GM10266 (cell line): ENCODE measurements around the gene ZNF787.
A peak's percentile ranks its signal among the peaks of the same experiment; 100 is the strongest.

Experiments
- DNase-seq: peaks from one replicate; pipeline ENCODE4 v3.0.0; 2012; ENCODE audit errors: extremely low spot score
- CTCF ChIP-seq: IDR thresholded peaks from 2 replicates; pipeline ENCODE4 v1.5.1; 2012; ENCODE audit warnings: mild to moderate bottlenecking, low read depth; ENCODE audit not compliant: control insufficient read depth, insufficient read depth; ENCODE audit errors: missing control alignments

ZNF787 gene

DNA sequence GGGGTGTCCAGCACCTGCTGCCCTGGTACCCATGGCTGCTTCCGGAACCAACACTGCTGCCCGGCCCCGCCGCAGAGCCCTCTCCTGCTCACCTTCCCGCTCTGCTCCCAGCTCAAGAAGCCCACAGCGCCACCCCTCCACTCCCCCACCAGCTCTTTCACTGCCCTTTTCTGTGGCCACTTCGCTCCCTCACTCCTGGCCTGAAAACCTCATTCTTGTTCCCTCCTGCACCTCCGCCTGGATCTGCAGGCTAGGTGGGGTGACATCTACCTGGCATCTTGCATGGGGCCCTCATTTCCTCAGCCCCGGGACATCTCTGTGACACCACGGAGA, 6.4 kb downstream of the ZNF787 start:
- TF ChIP-seq CTCF: no peak
- DNase-seq: no peak

DNA sequence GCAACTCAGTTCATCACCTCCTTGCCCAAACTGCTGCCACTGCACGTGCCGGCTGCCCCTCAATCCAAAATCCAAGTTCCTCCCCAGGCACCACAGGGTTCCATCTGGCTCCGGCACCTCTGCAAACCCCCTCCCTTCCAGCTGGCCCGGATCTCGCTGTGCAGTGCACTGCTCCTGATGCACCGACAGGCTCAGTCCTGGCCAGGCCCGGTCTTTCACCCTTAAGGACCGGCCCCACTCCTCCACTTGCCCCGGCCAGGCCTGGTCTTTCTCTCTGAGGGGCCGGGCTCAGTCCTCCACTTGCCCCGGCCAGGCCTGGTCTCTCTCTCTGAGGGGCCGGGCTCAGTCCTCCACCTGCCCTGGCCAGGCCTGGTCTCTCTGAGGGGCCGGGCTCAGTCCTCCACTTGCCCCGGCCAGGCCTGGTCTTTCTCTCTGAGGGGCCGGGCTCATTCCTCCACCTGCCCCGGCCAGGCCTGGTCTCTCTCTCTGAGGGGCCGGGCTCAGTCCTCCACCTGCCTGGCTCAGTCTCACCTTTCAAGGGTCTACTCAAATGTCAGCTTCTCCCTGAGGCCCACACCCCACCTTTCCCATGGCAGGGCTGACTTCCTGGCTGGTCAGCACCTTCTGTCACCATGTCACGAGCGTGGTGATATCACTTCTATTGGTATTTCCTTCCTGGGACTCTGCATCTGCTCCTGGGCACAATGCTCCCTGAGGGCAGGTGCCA, 6.9 kb downstream of the ZNF787 start:
- no peak for TF ChIP-seq CTCF
- no peak for DNase-seq

- DNase-seq: peak; percentile 27
Observed at GRCh38 chr19:56113074-56113632, 7.9 kb downstream of the ZNF787 start.

DNA sequence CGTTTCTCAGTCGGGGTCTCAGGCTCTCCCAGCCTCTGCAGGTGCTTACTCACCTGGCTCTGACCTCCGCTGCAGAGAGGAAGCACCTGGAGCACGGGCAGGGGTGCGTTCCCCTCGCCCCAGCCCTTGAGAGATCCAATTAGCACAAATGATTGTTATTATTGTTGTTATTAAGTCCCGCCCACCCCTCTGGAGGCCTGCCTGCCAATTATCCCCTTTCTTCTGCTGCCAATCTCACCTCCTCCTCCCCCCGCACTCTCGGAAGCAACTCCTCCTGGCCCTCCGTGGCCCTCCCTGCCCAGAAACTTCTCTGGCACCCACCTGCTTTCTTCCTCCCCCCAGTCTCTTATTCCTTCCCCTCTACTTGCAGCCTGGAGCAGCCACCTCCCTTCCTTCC, 8.8 kb downstream of the ZNF787 start:
- DNase-seq: peak; percentile 30
- TF ChIP-seq CTCF: no peak

More at GRCh38 chr19:56113074-56113632, 7.9 kb downstream of the ZNF787 start:
- TF ChIP-seq CTCF: no peak

DNA sequence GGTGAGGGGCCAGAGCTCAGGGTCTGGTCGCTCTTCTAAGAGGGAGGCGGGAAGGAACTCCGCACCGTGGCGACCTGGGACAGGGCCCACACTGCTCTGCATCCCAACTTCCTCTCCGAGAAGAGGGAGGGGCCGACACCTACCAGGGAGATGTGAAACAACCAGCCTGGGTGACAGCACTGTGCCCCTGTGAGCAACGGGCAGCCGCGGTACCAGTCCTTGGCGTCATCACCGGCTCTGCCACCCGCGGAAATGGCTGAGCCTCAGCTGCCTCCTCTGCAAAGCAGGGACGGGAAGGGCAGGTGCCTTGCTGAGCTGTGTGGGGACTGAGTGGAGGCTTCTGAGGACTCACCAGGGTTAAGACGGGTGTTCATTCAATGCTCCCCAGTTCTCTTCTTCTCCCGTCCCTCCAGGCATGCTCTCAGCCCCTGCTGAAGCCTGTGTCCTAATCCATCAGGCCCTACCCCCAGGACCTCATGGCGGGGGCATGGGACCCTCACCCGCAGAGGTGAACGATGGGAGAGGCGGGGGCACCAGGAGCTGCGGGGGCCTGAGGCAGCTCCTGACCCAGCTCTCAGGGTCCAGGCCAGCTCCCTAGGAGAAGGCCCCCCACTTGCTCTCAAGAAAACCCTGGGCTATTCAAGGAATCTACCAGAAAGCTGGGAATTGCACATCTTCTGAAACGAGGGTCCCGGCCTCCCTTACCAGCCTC, 9.3 kb downstream of the ZNF787 start:
- DNase-seq: peak; percentile 62
- no peak for TF ChIP-seq CTCF

GRCh38 chr19:56110515-56111448, 10.3 kb downstream of the ZNF787 start:
- no peak for TF ChIP-seq CTCF
- no peak for DNase-seq

- peak; percentile 51 for DNase-seq
- TF ChIP-seq CTCF: no peak
Observed at GRCh38 chr19:56109226-56109625, 11.9 kb downstream of the ZNF787 start.
